Measurements from ENCODE around the gene PCSK6.
"Not testable (repeated sequence)": the region's sequence is repeated elsewhere in the genome, so short reads cannot be mapped to it uniquely, and the experiment has no call there.

PCSK6 gene

DNA sequence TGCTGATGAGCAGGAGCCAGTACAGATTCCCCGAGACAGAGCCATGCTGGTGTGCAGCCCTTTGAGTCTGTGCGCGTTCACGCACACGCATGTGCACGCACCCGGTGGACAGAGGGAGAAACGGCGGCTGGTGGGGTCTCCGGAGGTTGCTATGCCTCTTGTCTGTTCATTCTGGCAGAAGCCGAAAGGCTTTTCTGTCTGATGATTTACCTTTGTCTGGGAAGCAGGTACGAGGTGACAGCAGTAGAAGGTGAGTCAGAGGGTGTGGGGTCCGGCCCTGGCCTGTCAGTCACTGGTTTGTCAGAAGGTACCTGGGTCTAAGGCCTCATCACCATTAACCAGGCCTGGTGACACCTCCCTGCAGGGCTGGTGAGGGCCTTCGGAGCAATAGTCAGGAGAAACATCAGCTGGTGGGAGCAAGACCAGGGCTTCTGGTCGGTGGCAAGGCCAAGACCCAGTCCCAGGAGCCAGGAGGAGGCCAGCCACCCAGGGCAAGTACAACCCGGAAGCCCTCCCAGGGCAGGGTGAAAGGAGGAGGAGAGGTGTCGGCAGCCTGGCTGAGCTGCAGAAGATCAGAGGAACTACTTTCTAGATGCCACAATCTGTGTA lies 7.5 kb downstream of the PCSK6 start:
- DNase-seq = no peak

- no peak for DNase-seq
Measured at GRCh38 chr15:101481381-101481705, 8.2 kb downstream of the PCSK6 start.

DNA sequence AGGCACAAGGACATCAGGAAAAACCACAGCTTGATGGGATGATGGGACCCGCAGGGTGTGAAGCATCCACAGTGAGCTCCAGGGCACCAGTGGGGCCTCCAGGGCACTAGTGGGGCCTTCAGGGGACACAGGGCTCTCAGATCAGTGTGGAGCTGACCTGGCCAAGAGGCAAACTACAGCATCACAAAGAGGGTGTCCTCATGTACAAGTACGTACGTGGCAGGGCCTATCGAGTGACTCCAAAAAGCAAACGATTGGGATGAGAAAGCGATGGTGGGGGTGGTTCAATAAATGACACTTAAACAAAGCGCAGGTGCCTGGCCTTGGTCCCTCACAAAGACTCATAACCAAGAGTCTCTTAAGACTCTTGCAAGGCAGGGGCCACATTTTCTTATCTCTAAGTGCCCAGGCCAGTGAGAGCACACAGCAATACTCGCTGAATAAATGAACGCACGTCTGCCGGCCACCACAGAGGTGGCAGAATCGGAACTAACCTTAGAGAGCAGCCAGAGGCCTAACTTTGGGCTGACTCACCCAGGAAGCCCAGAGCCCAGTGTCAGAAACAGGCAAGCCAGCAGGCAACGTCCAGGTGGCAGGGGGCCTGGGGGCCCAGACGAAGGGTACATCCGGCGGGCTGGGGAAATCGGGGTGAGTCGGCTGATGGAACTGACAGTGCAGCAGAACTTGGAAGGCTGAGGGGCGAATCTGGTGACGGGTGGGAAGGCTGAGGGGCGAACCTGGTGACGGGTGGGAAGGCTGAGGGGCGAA lies 8.7 kb downstream of the PCSK6 start:
- no peak for DNase-seq

GRCh38 chr15:101479851-101480612 lies 9.5 kb downstream of the PCSK6 start:
- DNase-seq = no peak

- DNase-seq = no peak
Measured at GRCh38 chr15:101479342-101479845, 10.1 kb downstream of the PCSK6 start.

- no peak for DNase-seq
Measured at GRCh38 chr15:101478701-101479341, 10.7 kb downstream of the PCSK6 start.

- DNase-seq = no peak
Measured at GRCh38 chr15:101477851-101478362, 11.6 kb downstream of the PCSK6 start.

DNA sequence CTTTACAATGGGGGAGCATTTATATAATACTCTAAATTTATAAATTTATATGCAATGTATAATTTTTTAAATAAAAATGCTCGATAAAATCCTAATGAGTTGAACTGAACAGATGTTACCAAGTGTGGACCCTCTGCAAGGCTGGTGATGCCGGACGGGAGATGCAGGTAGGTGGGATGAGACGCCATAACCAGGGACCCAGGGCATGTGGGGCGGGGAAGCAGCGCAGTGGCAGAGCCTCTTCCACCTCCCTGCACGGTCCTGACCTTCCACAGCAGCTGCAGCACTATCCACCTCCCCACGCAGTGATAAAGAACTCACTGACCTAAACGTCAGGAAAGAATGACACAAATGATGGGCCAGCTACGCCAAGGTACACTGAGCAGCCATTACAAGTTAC lies 12.8 kb downstream of the PCSK6 start:
- DNase-seq = no peak

DNA sequence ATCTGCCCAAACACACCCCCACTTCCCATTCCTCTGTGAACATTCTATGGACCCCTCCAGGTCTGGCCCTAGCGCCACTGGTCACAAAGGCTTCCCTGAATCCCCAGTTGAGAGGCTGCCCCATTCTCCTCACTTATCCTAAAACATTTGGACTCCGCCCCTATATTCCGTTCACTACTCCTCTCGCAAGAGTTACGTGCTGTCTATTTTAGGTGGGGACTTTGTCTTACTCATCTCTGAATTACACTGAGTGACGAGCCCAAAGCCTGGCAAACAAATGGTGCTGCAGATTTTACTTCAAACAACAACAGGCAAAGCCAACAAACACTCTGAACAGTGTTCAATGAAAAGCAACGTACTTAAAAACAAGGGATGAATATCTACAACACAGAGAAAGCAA lies 14.5 kb downstream of the PCSK6 start:
- DNase-seq = no peak

GRCh38 chr15:101474233-101474632 lies 15.3 kb downstream of the PCSK6 start:
- DNase-seq = no peak

DNA sequence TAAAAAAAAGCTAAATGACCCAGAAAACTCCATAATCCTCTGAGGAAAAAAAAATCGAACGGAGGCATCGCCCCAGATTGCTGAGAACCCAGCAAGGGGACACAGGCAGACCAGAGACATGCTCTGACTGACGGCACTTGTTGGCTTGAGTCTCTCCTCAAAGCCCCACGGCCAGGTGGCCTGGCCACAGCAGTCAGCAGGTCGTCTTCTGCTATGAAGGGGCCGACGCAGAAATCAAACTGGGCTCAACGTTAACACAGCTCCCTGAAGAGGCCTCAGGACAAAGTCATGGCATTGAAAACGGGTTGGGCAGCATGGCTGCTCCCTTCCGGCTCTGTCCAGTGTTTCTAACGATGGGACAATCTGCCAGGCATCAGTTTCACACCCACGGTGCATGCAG lies 17.5 kb downstream of the PCSK6 start:
- DNase-seq = no peak

GRCh38 chr15:101470548-101471239 lies 18.8 kb downstream of the PCSK6 start:
- DNase-seq = no peak

GRCh38 chr15:101469520-101470288 lies 19.8 kb downstream of the PCSK6 start:
- DNase-seq = no peak

DNA sequence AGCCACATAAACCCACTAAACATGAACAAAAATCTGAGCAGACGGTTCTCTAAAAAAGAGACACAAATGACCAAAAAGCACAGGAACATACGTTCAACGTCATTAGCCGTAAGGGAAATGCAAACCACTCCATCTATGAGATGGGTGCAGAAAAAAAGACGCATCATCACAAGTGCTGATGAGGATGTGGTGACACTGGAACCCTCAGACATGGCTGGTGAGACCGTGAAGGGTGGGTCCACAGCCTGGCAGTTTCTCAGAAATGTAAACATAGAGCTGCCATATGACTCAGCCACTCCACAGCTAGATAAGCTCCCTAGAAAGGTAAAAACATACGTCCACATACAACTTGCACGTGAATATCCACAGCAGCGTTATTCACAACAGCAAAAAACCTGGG lies 23.3 kb downstream of the PCSK6 start:
- no peak for DNase-seq

DNA sequence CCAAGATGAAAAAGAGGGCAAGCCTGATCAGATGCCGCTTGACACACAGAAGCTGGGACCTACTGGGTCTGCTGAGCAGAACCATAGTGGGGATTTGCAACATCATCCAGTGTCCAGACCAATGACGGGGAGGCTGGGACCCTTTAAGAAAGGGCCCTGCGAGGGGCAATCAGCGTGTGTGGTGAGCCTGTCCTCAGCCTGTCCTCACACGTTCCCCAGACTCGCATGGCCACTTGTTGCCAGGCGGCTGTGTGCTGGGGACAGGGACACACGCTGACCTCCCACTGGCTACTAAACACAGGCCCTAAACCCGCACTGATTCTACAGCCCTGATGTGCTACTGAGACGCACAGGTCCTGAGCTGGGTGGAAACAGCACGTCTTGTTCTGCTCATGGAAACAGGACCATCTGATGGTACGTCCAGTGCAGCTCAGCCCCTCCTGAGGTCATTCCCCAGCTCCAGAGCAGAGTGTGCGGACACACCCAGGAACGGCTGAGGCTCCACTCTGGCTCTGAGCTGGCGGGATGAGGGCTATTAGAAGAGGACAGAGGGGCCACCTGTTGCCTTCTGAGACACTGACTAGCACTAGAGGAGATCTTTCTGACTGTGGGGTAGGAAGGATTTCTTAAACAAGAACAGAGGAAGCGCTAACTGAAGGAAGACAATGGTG lies 24.4 kb downstream of the PCSK6 start:
- DNase-seq = no peak

GRCh38 chr15:101464256-101464998 lies 25.1 kb downstream of the PCSK6 start:
- DNase-seq = no peak

GRCh38 chr15:101463696-101464095 lies 25.8 kb downstream of the PCSK6 start:
- DNase-seq = not testable (repeated sequence)

DNA sequence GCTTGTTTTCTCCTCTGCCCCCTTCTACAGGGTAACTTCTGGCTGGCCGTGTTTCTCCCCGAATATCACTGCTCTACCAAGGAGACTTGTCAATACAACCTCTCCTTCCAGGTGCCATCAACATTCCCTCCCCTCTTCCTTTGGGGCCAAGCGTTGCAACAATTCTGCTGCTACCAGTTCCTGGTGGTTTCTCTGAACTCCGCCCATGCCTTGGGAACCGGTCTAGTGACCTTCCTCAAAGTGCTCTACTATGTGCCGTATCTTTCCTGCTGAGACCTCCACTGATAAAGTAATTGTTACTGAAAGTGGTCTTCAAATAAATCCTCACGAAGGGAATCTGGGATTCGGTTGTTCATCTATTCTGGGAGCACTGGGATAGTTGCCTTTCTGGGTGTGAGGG lies 26.2 kb downstream of the PCSK6 start:
- DNase-seq = no peak

- no peak for DNase-seq
Measured at GRCh38 chr15:101461097-101461496, 28.4 kb downstream of the PCSK6 start.

GRCh38 chr15:101459579-101460300 lies 29.8 kb downstream of the PCSK6 start:
- DNase-seq = no peak

Data from activated naive CD4-positive, alpha-beta T cell treated with Interleukin-2 at 50 U/mL for 16 hours (primary cell).